ENCODE data around the gene NCDN. TPM values are rescaled to one million over a fixed set of nuclear protein-coding genes. Genes with fewer than 3 reads are reported as not detected.

Gene NCDN
- total RNA-seq, 2 donors from 2014 or later: 25.3 to 33.4 TPM

DNA sequence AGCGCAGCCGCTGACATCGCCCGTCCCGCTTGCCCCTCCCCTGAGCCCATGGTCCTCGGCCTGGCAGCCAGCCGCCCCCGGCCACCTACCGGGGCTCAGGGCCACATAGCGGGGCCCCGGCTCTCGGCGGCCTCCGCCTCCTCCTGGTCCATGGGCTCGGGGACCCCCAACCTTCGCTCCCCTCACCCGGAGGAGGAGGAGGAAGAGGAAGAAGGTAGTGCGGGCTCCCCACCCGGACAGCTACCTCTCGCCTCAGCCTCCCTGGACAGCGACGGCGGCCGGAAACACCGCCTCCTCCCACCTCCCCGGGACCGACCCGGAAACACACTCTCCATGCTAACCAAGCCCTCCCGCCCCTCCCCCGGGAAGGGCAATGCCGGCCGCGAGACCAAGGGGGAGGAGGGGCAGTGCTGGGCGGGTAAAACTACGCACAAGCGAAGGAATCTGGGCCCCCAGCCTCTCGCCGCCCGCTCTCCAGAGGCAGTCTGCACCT lies 435 bp upstream of the NCDN start, which contains the start of gene KIAA0319L:
Gene KIAA0319L, minus strand, starts transcription at position 286 of the 493 bp plus-strand sequence. CDS start 2,912 bp downstream, outside the sequence.
- 0% methylated on average over 5 to 36 of the region's 39 CpGs for WGBS, 2 experiments (ENCODE audit: insufficient coverage in 1 of 2, insufficient read length in 1 of 2)
- peaks cover 28% of the 10 kb centered on the region for H3K36me3 ChIP-seq (ENCODE audit: control insufficient read depth, insufficient read depth, low read length)
- no peaks in the 10 kb centered on the region for H3K27me3 Mint-ChIP-seq (ENCODE audit: insufficient read depth)
- peak within 1 kb of the TSS; percentile 89 for H3K4me3 ChIP-seq (ENCODE audit: low read length)
- no peak for TF ChIP-seq CTCF (conservative IDR thresholded peaks at IDR 0.05)
- H3K9ac ChIP-seq (ENCODE audit: extremely low read depth, low read length, poor library complexity, severe bottlenecking): peak within 1 kb of the TSS; percentile 50
- H3K27me3 ChIP-seq (ENCODE audit: control insufficient read depth, insufficient read depth, low read length, poor library complexity, severe bottlenecking): no peaks in the 10 kb centered on the region
- H3K9me3 ChIP-seq (ENCODE audit: control insufficient read depth, low read length): no peaks in the 10 kb centered on the region
- H3K9me3 Mint-ChIP-seq: no peaks in the 10 kb centered on the region
- H3K4me1 Mint-ChIP-seq: peaks cover 37% of the 10 kb centered on the region
- H3K4me3 Mint-ChIP-seq: peak within 1 kb of the TSS; percentile 89
- H3K27ac ChIP-seq (ENCODE audit: low read depth, low read length): peak within 1 kb of the TSS; percentile 92
- peak; percentile 90 for DNase-seq
- H3K36me3 Mint-ChIP-seq (ENCODE audit: low read depth): peaks cover 24% of the 10 kb centered on the region
- H3K4me1 ChIP-seq (ENCODE audit: control insufficient read depth, insufficient read depth, low read length): peaks cover 9% of the 10 kb centered on the region
- peak within 1 kb of the TSS; percentile 95 for H3K27ac Mint-ChIP-seq

GRCh38 chr1:35558374-35559316 lies 1.0 kb downstream of the NCDN start:
- peaks cover 31% of the 10 kb centered on the region for H3K4me1 Mint-ChIP-seq
- peaks cover 18% of the 10 kb centered on the region for H3K36me3 Mint-ChIP-seq (ENCODE audit: low read depth)
- peak overlapping the region; percentile 95 for H3K27ac Mint-ChIP-seq
- no peaks in the 10 kb centered on the region for H3K27me3 Mint-ChIP-seq (ENCODE audit: insufficient read depth)
- 33 to 84% methylated on average over 7 to 26 of the region's 26 CpGs for WGBS, 2 experiments (ENCODE audit: insufficient coverage in 1 of 2, insufficient read length in 1 of 2)
- peak overlapping the region; percentile 89 for H3K4me3 ChIP-seq (ENCODE audit: low read length)
- peaks cover 19% of the 10 kb centered on the region for H3K36me3 ChIP-seq (ENCODE audit: control insufficient read depth, insufficient read depth, low read length)
- H3K27ac ChIP-seq (ENCODE audit: low read depth, low read length): no peak overlapping the region
- H3K4me1 ChIP-seq (ENCODE audit: control insufficient read depth, insufficient read depth, low read length): peaks cover 9% of the 10 kb centered on the region
- H3K9ac ChIP-seq (ENCODE audit: extremely low read depth, low read length, poor library complexity, severe bottlenecking): peak overlapping the region; percentile 50
- no peaks in the 10 kb centered on the region for H3K9me3 ChIP-seq (ENCODE audit: control insufficient read depth, low read length)
- peak; percentile 77 for DNase-seq
- H3K4me3 Mint-ChIP-seq: peak overlapping the region; percentile 89
- no peaks in the 10 kb centered on the region for H3K27me3 ChIP-seq (ENCODE audit: control insufficient read depth, insufficient read depth, low read length, poor library complexity, severe bottlenecking)
- peak; percentile 28 for TF ChIP-seq CTCF (conservative IDR thresholded peaks at IDR 0.05)
- H3K9me3 Mint-ChIP-seq: no peaks in the 10 kb centered on the region

DNA sequence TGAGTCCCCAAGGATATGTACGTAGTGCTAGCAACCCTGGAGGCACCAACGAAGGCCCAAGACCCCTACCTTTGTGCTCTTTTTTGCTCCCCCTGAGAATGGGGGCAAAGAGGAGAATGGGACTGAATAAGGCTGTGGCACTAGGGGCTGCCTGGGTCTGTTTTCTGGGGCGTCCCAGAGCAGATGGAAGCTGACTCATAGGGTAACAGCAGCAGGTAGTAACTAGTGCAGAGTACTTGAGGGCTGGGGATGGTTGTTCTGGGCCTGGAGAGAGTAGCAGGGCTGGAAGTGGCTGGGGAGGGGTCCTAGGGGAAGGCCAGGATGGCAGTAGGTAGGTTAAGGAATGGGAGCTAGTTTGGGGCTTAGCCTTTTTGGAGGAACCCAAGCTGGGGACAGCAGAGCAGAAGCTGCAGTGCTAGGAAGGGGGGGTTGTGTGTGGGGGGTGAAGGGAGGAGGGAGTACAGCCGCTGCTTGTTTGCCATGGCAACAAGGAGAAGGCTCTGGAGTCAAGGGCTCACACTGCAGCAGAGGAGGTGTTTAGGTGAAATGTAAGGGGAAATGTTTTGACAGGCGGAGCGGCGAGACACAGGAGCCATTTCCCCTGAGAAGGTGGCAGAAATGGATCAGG lies 1.8 kb downstream of the NCDN start:
- no peaks in the 10 kb centered on the region for H3K9me3 ChIP-seq (ENCODE audit: control insufficient read depth, low read length)
- 92 to 95% methylated on average over 6 to 7 of the region's 7 CpGs for WGBS, 2 experiments (ENCODE audit: insufficient coverage in 1 of 2, insufficient read length in 1 of 2)
- DNase-seq: no peak
- H3K4me3 Mint-ChIP-seq: no peak overlapping the region
- no peak overlapping the region for H3K27ac Mint-ChIP-seq
- H3K27me3 ChIP-seq (ENCODE audit: control insufficient read depth, insufficient read depth, low read length, poor library complexity, severe bottlenecking): no peaks in the 10 kb centered on the region
- H3K4me1 Mint-ChIP-seq: peaks cover 24% of the 10 kb centered on the region
- H3K36me3 ChIP-seq (ENCODE audit: control insufficient read depth, insufficient read depth, low read length): peaks cover 18% of the 10 kb centered on the region
- H3K9me3 Mint-ChIP-seq: no peaks in the 10 kb centered on the region
- TF ChIP-seq CTCF (conservative IDR thresholded peaks at IDR 0.05): no peak
- no peaks in the 10 kb centered on the region for H3K27me3 Mint-ChIP-seq (ENCODE audit: insufficient read depth)
- no peak overlapping the region for H3K27ac ChIP-seq (ENCODE audit: low read depth, low read length)
- peaks cover 21% of the 10 kb centered on the region for H3K36me3 Mint-ChIP-seq (ENCODE audit: low read depth)
- H3K4me1 ChIP-seq (ENCODE audit: control insufficient read depth, insufficient read depth, low read length): peaks cover 9% of the 10 kb centered on the region
- no peak overlapping the region for H3K9ac ChIP-seq (ENCODE audit: extremely low read depth, low read length, poor library complexity, severe bottlenecking)
- no peak overlapping the region for H3K4me3 ChIP-seq (ENCODE audit: low read length)

All from endodermal cell (in vitro differentiated cells).